ENCODE data around the gene MTUS2.

- TF ChIP-seq, protein P1, sequence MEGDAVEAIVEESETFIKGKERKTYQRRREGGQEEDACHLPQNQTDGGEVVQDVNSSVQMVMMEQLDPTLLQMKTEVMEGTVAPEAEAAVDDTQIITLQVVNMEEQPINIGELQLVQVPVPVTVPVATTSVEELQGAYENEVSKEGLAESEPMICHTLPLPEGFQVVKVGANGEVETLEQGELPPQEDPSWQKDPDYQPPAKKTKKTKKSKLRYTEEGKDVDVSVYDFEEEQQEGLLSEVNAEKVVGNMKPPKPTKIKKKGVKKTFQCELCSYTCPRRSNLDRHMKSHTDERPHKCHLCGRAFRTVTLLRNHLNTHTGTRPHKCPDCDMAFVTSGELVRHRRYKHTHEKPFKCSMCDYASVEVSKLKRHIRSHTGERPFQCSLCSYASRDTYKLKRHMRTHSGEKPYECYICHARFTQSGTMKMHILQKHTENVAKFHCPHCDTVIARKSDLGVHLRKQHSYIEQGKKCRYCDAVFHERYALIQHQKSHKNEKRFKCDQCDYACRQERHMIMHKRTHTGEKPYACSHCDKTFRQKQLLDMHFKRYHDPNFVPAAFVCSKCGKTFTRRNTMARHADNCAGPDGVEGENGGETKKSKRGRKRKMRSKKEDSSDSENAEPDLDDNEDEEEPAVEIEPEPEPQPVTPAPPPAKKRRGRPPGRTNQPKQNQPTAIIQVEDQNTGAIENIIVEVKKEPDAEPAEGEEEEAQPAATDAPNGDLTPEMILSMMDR (conservative IDR thresholded peaks at IDR 0.05; ENCODE audit: low read depth, low read length): no peak
- TF ChIP-seq EZH2phosphoT487 (IDR thresholded peaks at IDR 0.05; ENCODE audit: borderline replicate concordance, low read length): no peak
These were observed 390.5 kb downstream of the MTUS2 start for GRCh38 chr13:29210676-29211075.
